Neural cell (in vitro differentiated cells): ENCODE measurements around the gene ZNF615.

Experiments
- EP300 ChIP-seq: fragments of 450-650 bp; conservative IDR thresholded peaks from 2 replicates; pipeline ENCODE4 v1.6.1; 2014; ENCODE audit warnings: antibody characterized with exemption, mild to moderate bottlenecking, moderate library complexity; ENCODE audit not compliant: poor library complexity, severe bottlenecking
- MXI1 ChIP-seq: fragments of 450-650 bp; conservative IDR thresholded peaks from 2 replicates; pipeline ENCODE4 v1.6.1; 2014; ENCODE audit warnings: antibody characterized with exemption, mild to moderate bottlenecking; ENCODE audit not compliant: poor library complexity, severe bottlenecking
- TF ChIP-seq, protein P1 (sequence below): fragments of 450-650 bp; IDR thresholded peaks from 2 replicates; pipeline ENCODE4 v1.5.1; 2014; ENCODE audit warnings: antibody characterized with exemption, mild to moderate bottlenecking, moderate library complexity; ENCODE audit not compliant: poor library complexity, severe bottlenecking
- TF ChIP-seq, protein P2 (sequence below): IDR thresholded peaks from 2 replicates; pipeline ENCODE4 v1.6.1; 2012; ENCODE audit warnings: borderline replicate concordance

DNA sequence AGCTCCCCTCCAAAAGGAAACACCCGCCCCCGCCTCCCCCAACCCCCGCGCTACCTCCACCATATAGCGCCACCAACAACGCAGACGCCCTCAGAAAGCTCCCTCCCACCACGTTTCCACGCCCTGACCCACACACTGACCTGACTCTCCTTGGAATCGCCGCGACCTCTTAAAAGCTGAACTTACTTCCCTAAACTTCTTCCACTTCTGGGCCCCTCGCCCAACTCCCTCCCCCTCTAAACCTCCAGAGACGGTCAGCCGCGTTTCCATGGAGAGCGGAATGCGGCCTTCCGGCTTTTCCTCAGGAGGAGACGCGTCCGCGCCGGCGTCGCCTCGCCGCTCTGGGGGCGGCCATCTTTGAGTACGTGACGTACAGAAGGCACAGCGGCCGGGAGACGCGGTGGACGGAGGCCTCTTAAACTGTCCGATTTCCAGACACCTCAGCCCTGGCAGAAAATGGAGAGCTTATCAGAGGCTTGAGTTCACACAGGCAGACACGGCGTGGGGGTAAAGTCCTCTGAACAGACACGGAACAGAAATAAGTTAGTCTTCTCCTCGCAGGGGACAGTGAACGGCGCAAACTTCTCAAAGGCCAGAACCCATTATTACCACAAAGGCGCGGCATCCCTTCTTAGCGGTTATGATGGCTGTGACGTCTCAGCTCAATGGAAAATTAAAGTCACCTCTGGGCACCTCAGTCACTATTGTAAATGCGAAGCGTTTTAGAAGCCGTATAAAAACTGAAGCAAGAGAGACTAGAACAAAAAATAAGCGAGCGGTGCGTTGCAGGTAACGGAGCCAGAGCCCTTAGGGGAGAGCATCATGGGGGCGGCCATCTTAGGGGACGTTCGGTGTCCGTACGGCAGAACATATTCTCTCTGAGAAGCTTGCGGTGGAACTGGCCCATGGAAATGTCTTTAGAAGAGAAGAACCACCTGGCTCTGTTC, 40.8 kb upstream of the ZNF615 start, which contains the start of gene ZNF432:
- TF ChIP-seq EP300, result peak; percentile 34
- TF ChIP-seq, protein P1, sequence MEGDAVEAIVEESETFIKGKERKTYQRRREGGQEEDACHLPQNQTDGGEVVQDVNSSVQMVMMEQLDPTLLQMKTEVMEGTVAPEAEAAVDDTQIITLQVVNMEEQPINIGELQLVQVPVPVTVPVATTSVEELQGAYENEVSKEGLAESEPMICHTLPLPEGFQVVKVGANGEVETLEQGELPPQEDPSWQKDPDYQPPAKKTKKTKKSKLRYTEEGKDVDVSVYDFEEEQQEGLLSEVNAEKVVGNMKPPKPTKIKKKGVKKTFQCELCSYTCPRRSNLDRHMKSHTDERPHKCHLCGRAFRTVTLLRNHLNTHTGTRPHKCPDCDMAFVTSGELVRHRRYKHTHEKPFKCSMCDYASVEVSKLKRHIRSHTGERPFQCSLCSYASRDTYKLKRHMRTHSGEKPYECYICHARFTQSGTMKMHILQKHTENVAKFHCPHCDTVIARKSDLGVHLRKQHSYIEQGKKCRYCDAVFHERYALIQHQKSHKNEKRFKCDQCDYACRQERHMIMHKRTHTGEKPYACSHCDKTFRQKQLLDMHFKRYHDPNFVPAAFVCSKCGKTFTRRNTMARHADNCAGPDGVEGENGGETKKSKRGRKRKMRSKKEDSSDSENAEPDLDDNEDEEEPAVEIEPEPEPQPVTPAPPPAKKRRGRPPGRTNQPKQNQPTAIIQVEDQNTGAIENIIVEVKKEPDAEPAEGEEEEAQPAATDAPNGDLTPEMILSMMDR, result no peak
- peak; percentile 83 for TF ChIP-seq MXI1
- TF ChIP-seq, protein P2, sequence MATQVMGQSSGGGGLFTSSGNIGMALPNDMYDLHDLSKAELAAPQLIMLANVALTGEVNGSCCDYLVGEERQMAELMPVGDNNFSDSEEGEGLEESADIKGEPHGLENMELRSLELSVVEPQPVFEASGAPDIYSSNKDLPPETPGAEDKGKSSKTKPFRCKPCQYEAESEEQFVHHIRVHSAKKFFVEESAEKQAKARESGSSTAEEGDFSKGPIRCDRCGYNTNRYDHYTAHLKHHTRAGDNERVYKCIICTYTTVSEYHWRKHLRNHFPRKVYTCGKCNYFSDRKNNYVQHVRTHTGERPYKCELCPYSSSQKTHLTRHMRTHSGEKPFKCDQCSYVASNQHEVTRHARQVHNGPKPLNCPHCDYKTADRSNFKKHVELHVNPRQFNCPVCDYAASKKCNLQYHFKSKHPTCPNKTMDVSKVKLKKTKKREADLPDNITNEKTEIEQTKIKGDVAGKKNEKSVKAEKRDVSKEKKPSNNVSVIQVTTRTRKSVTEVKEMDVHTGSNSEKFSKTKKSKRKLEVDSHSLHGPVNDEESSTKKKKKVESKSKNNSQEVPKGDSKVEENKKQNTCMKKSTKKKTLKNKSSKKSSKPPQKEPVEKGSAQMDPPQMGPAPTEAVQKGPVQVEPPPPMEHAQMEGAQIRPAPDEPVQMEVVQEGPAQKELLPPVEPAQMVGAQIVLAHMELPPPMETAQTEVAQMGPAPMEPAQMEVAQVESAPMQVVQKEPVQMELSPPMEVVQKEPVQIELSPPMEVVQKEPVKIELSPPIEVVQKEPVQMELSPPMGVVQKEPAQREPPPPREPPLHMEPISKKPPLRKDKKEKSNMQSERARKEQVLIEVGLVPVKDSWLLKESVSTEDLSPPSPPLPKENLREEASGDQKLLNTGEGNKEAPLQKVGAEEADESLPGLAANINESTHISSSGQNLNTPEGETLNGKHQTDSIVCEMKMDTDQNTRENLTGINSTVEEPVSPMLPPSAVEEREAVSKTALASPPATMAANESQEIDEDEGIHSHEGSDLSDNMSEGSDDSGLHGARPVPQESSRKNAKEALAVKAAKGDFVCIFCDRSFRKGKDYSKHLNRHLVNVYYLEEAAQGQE, result peak; percentile 53
